MCF 10A (cell line): ENCODE measurements around the gene GDPD2. TPM values are rescaled to one million over a fixed set of nuclear protein-coding genes. Genes with fewer than 3 reads are reported as not detected.

Experiments used
- BruUV-seq: library from RNA; stranded (reverse); fragments of 400-500 nt; replicated peaks from 2 replicates; lab custom pipeline; 2021; lab: Mats Ljungman, UMichigan
- CTCF ChIA-PET: fragments of 300-600 bp; sonication (Branson Sonifier 250); formaldehyde crosslinking; extraction: SDS; loops from one replicate; lab custom pipeline; 2021; ENCODE audit warnings: antibody characterized with exemption, inconsistent platforms; lab: Yijun Ruan, JAX
- POLR2A ChIA-PET: fragments of 300-600, 350-650 bp; sonication (Branson Sonifier 250); formaldehyde crosslinking; extraction: SDS; loops from one replicate; lab custom pipeline; 2020; ENCODE audit warnings: antibody characterized with exemption, inconsistent platforms; lab: Yijun Ruan, JAX
- DNase-seq: peaks from one replicate; pipeline ENCODE4 v3.0.0-alpha.2; 2018; ENCODE audit not compliant: unreplicated experiment
- H3K27ac Mint-ChIP-seq: one replicate; pipeline ENCODE4 v1.8.0; 2022; ENCODE audit warnings: mild to moderate bottlenecking, low read depth, mixed read lengths; ENCODE audit not compliant: unreplicated experiment
- H3K27me3 Mint-ChIP-seq: one replicate; pipeline ENCODE4 v1.8.0; 2022; ENCODE audit warnings: mixed read lengths; ENCODE audit not compliant: insufficient read depth, unreplicated experiment
- H3K36me3 Mint-ChIP-seq: one replicate; pipeline ENCODE4 v1.8.0; 2022; ENCODE audit warnings: mild to moderate bottlenecking, moderate library complexity, mixed read lengths; ENCODE audit not compliant: insufficient read depth, unreplicated experiment
- H3K4me1 Mint-ChIP-seq: one replicate; pipeline ENCODE4 v1.8.0; 2022; ENCODE audit warnings: mixed read lengths; ENCODE audit not compliant: insufficient read depth, unreplicated experiment
- H3K4me3 Mint-ChIP-seq: one replicate; pipeline ENCODE4 v1.8.0; 2022; ENCODE audit warnings: mild to moderate bottlenecking, moderate library complexity, mixed read lengths; ENCODE audit not compliant: unreplicated experiment
- H3K9me3 Mint-ChIP-seq: one replicate; pipeline ENCODE4 v1.8.0; 2022; ENCODE audit warnings: mixed read lengths; ENCODE audit not compliant: unreplicated experiment
- intact Hi-C: fragments of 100-400 bp; cut with micrococcal nuclease; formaldehyde crosslinking; loops from 2 replicates; pipeline ENCODE4 v1.14.1; 2022
- total RNA-seq: library from RNA; stranded (reverse); gene quantifications from 2 replicates; pipeline ENCODE4 v1.2.3, GENCODE V29; 2022
- TF ChIP-seq, protein P1 (sequence below): fragments of 200-600 bp; IDR thresholded peaks from one replicate; pipeline ENCODE4 v1.8.0; 2022; ENCODE audit warnings: antibody characterized with exemption, mild to moderate bottlenecking; ENCODE audit not compliant: unreplicated experiment

The GDPD2 gene
- total RNA-seq, 1 experiment from 2014 or later: not detected

DNA sequence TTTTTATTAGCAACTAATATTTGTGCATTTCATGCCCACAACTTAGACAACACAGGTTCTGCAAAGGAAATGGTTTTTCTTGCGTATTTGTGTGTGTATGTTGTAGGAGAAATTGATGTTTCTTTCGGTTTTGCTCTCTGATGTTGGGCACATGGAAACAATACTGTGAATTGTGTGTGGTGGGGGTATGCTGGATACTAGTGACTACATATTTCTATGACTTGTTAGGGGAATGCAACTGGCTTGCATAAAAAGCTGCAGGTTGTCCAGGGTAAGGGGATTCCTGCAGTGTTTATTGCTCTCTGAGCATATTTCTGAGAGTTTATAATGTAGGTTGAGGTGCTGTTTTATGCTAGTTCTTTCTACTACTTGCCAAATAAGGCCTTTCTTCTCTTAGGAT lies 33.1 kb downstream of the GDPD2 start:
- TF ChIP-seq, protein P1, sequence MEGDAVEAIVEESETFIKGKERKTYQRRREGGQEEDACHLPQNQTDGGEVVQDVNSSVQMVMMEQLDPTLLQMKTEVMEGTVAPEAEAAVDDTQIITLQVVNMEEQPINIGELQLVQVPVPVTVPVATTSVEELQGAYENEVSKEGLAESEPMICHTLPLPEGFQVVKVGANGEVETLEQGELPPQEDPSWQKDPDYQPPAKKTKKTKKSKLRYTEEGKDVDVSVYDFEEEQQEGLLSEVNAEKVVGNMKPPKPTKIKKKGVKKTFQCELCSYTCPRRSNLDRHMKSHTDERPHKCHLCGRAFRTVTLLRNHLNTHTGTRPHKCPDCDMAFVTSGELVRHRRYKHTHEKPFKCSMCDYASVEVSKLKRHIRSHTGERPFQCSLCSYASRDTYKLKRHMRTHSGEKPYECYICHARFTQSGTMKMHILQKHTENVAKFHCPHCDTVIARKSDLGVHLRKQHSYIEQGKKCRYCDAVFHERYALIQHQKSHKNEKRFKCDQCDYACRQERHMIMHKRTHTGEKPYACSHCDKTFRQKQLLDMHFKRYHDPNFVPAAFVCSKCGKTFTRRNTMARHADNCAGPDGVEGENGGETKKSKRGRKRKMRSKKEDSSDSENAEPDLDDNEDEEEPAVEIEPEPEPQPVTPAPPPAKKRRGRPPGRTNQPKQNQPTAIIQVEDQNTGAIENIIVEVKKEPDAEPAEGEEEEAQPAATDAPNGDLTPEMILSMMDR: no peak
- no peak for DNase-seq
- no TSS peak for BruUV-seq
- Mint-ChIP-seq H3K27ac (no peak overlapping the region), H3K36me3 (peaks cover 4% of the 10 kb centered on the region), H3K4me1 (peaks cover 9% of the 10 kb centered on the region), H3K4me3 (peak overlapping the region; percentile 83), H3K9me3 (no peaks in the 10 kb centered on the region), H3K27me3 (peaks cover 39% of the 10 kb centered on the region)
- intact Hi-C loops: no loop called here
- CTCF ChIA-PET: interaction anchor here (0.6 to 2.8 kb wide), 6 partner anchors 20 to 1546 kb away, joined by 3 to 16 read pairs (median 5); no protein-coding TSS in a partner anchor
- POLR2A ChIA-PET: interaction anchor here (0.6 to 2.6 kb wide), 7 partner anchors 11 to 114 kb away, joined by 3 to 18 read pairs (median 4); no protein-coding TSS in a partner anchor

DNA sequence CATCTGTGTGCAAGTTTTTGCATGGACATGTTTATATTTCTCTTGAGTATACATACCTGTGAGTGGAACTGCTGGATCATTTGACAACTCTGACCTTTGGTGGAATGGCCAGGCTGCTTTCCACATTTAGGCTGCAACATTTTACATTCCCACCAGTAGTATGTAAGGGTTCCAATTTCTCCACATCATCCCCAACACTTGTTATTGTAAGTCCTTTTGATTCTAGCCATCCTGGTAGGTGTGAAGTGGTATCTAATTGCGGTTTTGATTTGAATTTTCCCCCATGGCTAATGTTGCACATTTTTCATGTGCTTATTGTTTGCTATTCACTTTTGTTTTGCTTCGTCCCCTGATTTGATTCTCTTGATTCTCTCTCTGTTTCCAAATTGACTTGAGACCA lies 37.9 kb downstream of the GDPD2 start:
- no peaks in the 10 kb centered on the region for H3K9me3 Mint-ChIP-seq
- DNase-seq: no peak
- H3K4me1 Mint-ChIP-seq: peaks cover 6% of the 10 kb centered on the region
- H3K4me3 Mint-ChIP-seq: no peak overlapping the region
- ChIA-PET CTCF (no interaction called here), POLR2A (interaction anchor here (0.7 kb wide), 1 partner anchor 1790 kb away, joined by 3 read pairs; no protein-coding TSS in a partner anchor)
- no TSS peak for BruUV-seq
- peaks cover 31% of the 10 kb centered on the region for H3K27me3 Mint-ChIP-seq
- TF ChIP-seq, protein P1: no peak
- no peak overlapping the region for H3K27ac Mint-ChIP-seq
- intact Hi-C loops: no loop called here
- peaks cover 4% of the 10 kb centered on the region for H3K36me3 Mint-ChIP-seq

DNA sequence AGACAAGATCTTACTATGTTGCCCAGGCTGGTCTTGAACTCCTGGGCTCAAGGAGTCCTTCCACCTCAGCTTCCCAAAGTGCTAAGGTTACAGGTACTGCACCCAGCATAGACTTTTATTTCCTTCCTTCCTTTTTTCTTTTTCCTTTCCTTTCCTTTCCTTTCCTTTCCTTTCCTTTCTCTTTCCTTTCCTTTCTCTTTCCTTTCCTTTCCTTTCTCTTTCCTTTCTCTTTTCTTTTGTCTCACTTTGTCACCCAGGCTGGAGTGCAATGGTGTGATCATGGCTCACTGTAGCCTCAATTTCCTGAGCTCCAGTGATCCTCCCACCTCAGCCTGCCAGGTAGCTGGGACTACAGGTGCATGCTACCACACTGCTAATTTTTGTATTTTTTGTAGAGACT lies 40.9 kb downstream of the GDPD2 start:
- Mint-ChIP-seq H3K4me1 (no peaks in the 10 kb centered on the region), H3K27ac (no peak overlapping the region), H3K36me3 (peaks cover 4% of the 10 kb centered on the region), H3K27me3 (peaks cover 18% of the 10 kb centered on the region), H3K9me3 (no peaks in the 10 kb centered on the region), H3K4me3 (no peak overlapping the region)
- POLR2A ChIA-PET: no interaction called here
- intact Hi-C loops: no loop called here
- BruUV-seq: no TSS peak
- no peak for DNase-seq
- CTCF ChIA-PET: interaction anchor here (0.6 to 0.7 kb wide), 2 partner anchors 114 to 813 kb away, joined by 3 read pairs; no protein-coding TSS in a partner anchor
- TF ChIP-seq, protein P1: no peak

DNA sequence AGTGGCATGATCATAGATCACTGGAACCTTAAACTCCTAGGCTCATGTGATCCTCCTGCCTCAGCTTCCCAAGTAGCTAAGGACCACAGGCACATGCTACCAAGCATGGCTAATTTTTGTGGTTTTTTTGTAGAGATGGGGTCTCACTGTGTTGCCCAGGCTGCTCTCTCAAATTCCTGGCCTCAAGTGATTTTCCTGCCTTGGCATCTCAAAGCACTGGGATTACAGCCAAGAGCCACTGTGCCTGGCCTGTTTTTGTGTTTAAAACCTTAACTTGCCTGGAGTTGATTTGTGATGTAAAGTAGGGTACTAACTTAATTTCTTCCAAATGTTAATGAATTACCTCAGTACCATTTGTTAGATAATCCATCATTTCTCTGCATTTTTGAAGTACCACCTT lies 43.9 kb downstream of the GDPD2 start:
- no peaks in the 10 kb centered on the region for H3K9me3 Mint-ChIP-seq
- CTCF ChIA-PET: no interaction called here

More for the DNA sequence above, 43.9 kb downstream of the GDPD2 start:
- intact Hi-C loops: no loop called here
- H3K4me1 Mint-ChIP-seq: no peaks in the 10 kb centered on the region
- H3K36me3 Mint-ChIP-seq: peaks cover 7% of the 10 kb centered on the region
- H3K27ac Mint-ChIP-seq: no peak overlapping the region
- peaks cover 30% of the 10 kb centered on the region for H3K27me3 Mint-ChIP-seq
- POLR2A ChIA-PET: no interaction called here
- TF ChIP-seq, protein P1: no peak
- no peak for DNase-seq
- no TSS peak for BruUV-seq
- no peak overlapping the region for H3K4me3 Mint-ChIP-seq
